Stimulated activated memory B cell treated with anti-CD40 and anti-IgM and Interleukin-4, amounts not matched to agents 10 μg/mL and 1 μg/mL and 100 μg/mL, for 72 hours (primary cell): Measurements from ENCODE around the gene ARHGAP32.
"Not testable (repeated sequence)": the region's sequence is repeated elsewhere in the genome, so short reads cannot be mapped to it uniquely, and the experiment has no call there.

ENCODE experiments used
- ATAC-seq: fragments of 150-1000 bp; cut with Tn5 transposase; 2 replicates; pipeline ENCODE4 v1.10.0; 2021
- H3K27ac Mint-ChIP-seq: one replicate; pipeline ENCODE4 v1.8.0; 2022; ENCODE audit warnings: mild to moderate bottlenecking, mixed read lengths
- H3K27me3 Mint-ChIP-seq: one replicate; pipeline ENCODE4 v1.8.0; 2022; ENCODE audit warnings: mixed read lengths
- H3K36me3 Mint-ChIP-seq: one replicate; pipeline ENCODE4 v1.8.0; 2022; ENCODE audit warnings: mixed read lengths
- H3K4me1 Mint-ChIP-seq: one replicate; pipeline ENCODE4 v1.8.0; 2022; ENCODE audit warnings: mixed read lengths
- H3K4me3 Mint-ChIP-seq: one replicate; pipeline ENCODE4 v1.8.0; 2022; ENCODE audit warnings: mild to moderate bottlenecking, moderate library complexity, mixed read lengths
- H3K9me3 Mint-ChIP-seq: one replicate; pipeline ENCODE4 v1.8.0; 2022; ENCODE audit warnings: mixed read lengths

ARHGAP32 gene

GRCh38 chr11:129041611-129042018 is 150.5 kb downstream of the ARHGAP32 start:
- H3K27ac Mint-ChIP-seq = no peak overlapping the region
- no peak overlapping the region for H3K4me3 Mint-ChIP-seq
- peaks cover 5% of the 10 kb centered on the region for H3K36me3 Mint-ChIP-seq
- no peaks in the 10 kb centered on the region for H3K4me1 Mint-ChIP-seq
- ATAC-seq = no peak
- peaks cover 9% of the 10 kb centered on the region for H3K9me3 Mint-ChIP-seq
- H3K27me3 Mint-ChIP-seq = no peaks in the 10 kb centered on the region

GRCh38 chr11:129040934-129041333 is 151.2 kb downstream of the ARHGAP32 start:
- Mint-ChIP-seq H3K9me3 (peaks cover 9% of the 10 kb centered on the region), H3K27me3 (no peaks in the 10 kb centered on the region), H3K36me3 (peaks cover 5% of the 10 kb centered on the region)

GRCh38 chr11:129035244-129035643 is 156.9 kb downstream of the ARHGAP32 start:
- H3K9me3 Mint-ChIP-seq = peaks cover 19% of the 10 kb centered on the region
- H3K27ac Mint-ChIP-seq = no peak overlapping the region
- no peak for ATAC-seq
- H3K36me3 Mint-ChIP-seq = peaks cover 5% of the 10 kb centered on the region
- no peaks in the 10 kb centered on the region for H3K4me1 Mint-ChIP-seq
- H3K27me3 Mint-ChIP-seq = peaks cover 13% of the 10 kb centered on the region
- no peak overlapping the region for H3K4me3 Mint-ChIP-seq

More at GRCh38 chr11:129040934-129041333, 151.2 kb downstream of the ARHGAP32 start:
- Mint-ChIP-seq H3K4me3 (no peak overlapping the region), H3K27ac (no peak overlapping the region), H3K4me1 (no peaks in the 10 kb centered on the region)
- no peak for ATAC-seq

GRCh38 chr11:129034001-129034400 is 158.1 kb downstream of the ARHGAP32 start:
- peaks cover 13% of the 10 kb centered on the region for H3K27me3 Mint-ChIP-seq
- H3K36me3 Mint-ChIP-seq = no peaks in the 10 kb centered on the region
- H3K27ac Mint-ChIP-seq = no peak overlapping the region
- H3K9me3 Mint-ChIP-seq = peaks cover 16% of the 10 kb centered on the region
- no peaks in the 10 kb centered on the region for H3K4me1 Mint-ChIP-seq
- no peak for ATAC-seq
- H3K4me3 Mint-ChIP-seq = no peak overlapping the region

- no peaks in the 10 kb centered on the region for H3K4me1 Mint-ChIP-seq
- H3K27ac Mint-ChIP-seq = no peak overlapping the region
- no peaks in the 10 kb centered on the region for H3K27me3 Mint-ChIP-seq
- no peaks in the 10 kb centered on the region for H3K9me3 Mint-ChIP-seq
- no peak overlapping the region for H3K4me3 Mint-ChIP-seq
- no peak for ATAC-seq
- H3K36me3 Mint-ChIP-seq = no peaks in the 10 kb centered on the region
These were observed 168.0 kb downstream of the ARHGAP32 start for GRCh38 chr11:129023968-129024676.

- ATAC-seq = no peak
- Mint-ChIP-seq H3K4me1 (no peaks in the 10 kb centered on the region), H3K27ac (no peak overlapping the region), H3K4me3 (no peak overlapping the region), H3K9me3 (no peaks in the 10 kb centered on the region), H3K36me3 (no peaks in the 10 kb centered on the region), H3K27me3 (no peaks in the 10 kb centered on the region)
These were observed 170.8 kb downstream of the ARHGAP32 start for GRCh38 chr11:129021295-129021694.

GRCh38 chr11:129018991-129019390 is 173.1 kb downstream of the ARHGAP32 start:
- ATAC-seq = no peak
- Mint-ChIP-seq H3K9me3 (no peaks in the 10 kb centered on the region), H3K4me1 (no peaks in the 10 kb centered on the region), H3K27ac (no peak overlapping the region), H3K27me3 (no peaks in the 10 kb centered on the region), H3K4me3 (no peak overlapping the region), H3K36me3 (no peaks in the 10 kb centered on the region)

GRCh38 chr11:129018126-129018525 is 174.0 kb downstream of the ARHGAP32 start:
- Mint-ChIP-seq H3K27ac (no peak overlapping the region), H3K9me3 (no peaks in the 10 kb centered on the region), H3K36me3 (no peaks in the 10 kb centered on the region), H3K27me3 (no peaks in the 10 kb centered on the region), H3K4me1 (no peaks in the 10 kb centered on the region), H3K4me3 (no peak overlapping the region)
- ATAC-seq = no peak

GRCh38 chr11:129013737-129014475 is 178.2 kb downstream of the ARHGAP32 start:
- Mint-ChIP-seq H3K9me3 (no peaks in the 10 kb centered on the region), H3K27ac (no peak overlapping the region), H3K36me3 (no peaks in the 10 kb centered on the region), H3K4me3 (no peak overlapping the region), H3K4me1 (no peaks in the 10 kb centered on the region), H3K27me3 (peaks cover 26% of the 10 kb centered on the region)
- no peak for ATAC-seq

- Mint-ChIP-seq H3K9me3 (no peaks in the 10 kb centered on the region), H3K4me1 (no peaks in the 10 kb centered on the region), H3K27me3 (peaks cover 26% of the 10 kb centered on the region), H3K27ac (no peak overlapping the region), H3K4me3 (no peak overlapping the region), H3K36me3 (no peaks in the 10 kb centered on the region)
- no peak for ATAC-seq
These were observed 179.2 kb downstream of the ARHGAP32 start for GRCh38 chr11:129012880-129013279.

GRCh38 chr11:129006161-129006560 is 186.0 kb downstream of the ARHGAP32 start:
- ATAC-seq = no peak
- peaks cover 8% of the 10 kb centered on the region for H3K36me3 Mint-ChIP-seq
- H3K27ac Mint-ChIP-seq = no peak overlapping the region
- no peaks in the 10 kb centered on the region for H3K4me1 Mint-ChIP-seq
- H3K4me3 Mint-ChIP-seq = no peak overlapping the region
- H3K9me3 Mint-ChIP-seq = peaks cover 19% of the 10 kb centered on the region
- H3K27me3 Mint-ChIP-seq = peaks cover 28% of the 10 kb centered on the region

GRCh38 chr11:128999165-128999564 is 193.0 kb downstream of the ARHGAP32 start:
- not testable (repeated sequence) for H3K27me3 Mint-ChIP-seq, H3K4me3 Mint-ChIP-seq, H3K4me1 Mint-ChIP-seq, H3K36me3 Mint-ChIP-seq, H3K27ac Mint-ChIP-seq, ATAC-seq
- H3K9me3 Mint-ChIP-seq = peaks cover 18% of the 10 kb centered on the region

- H3K4me1 Mint-ChIP-seq = peaks cover 7% of the 10 kb centered on the region
These were observed 203.7 kb downstream of the ARHGAP32 start for GRCh38 chr11:128988242-128988970.

GRCh38 chr11:128985880-128986279 is 206.2 kb downstream of the ARHGAP32 start:
- H3K27ac Mint-ChIP-seq = no peak overlapping the region
- H3K9me3 Mint-ChIP-seq = no peaks in the 10 kb centered on the region
- no peaks in the 10 kb centered on the region for H3K36me3 Mint-ChIP-seq
- no peak for ATAC-seq
- H3K4me1 Mint-ChIP-seq = no peaks in the 10 kb centered on the region
- no peak overlapping the region for H3K4me3 Mint-ChIP-seq
- H3K27me3 Mint-ChIP-seq = no peaks in the 10 kb centered on the region

More at GRCh38 chr11:128988242-128988970, 203.7 kb downstream of the ARHGAP32 start:
- H3K27ac Mint-ChIP-seq = no peak overlapping the region
- H3K4me3 Mint-ChIP-seq = no peak overlapping the region
- no peaks in the 10 kb centered on the region for H3K9me3 Mint-ChIP-seq
- H3K27me3 Mint-ChIP-seq = no peaks in the 10 kb centered on the region
- no peak for ATAC-seq
- no peaks in the 10 kb centered on the region for H3K36me3 Mint-ChIP-seq

- Mint-ChIP-seq H3K4me1 (no peaks in the 10 kb centered on the region), H3K27me3 (no peaks in the 10 kb centered on the region), H3K4me3 (no peak overlapping the region), H3K27ac (no peak overlapping the region), H3K36me3 (no peaks in the 10 kb centered on the region), H3K9me3 (no peaks in the 10 kb centered on the region)
- ATAC-seq = no peak
These were observed 209.1 kb downstream of the ARHGAP32 start for GRCh38 chr11:128983023-128983422.
